GM23338 (cell line): ENCODE measurements around the gene WHAMM. TPM values are rescaled to one million over a fixed set of nuclear protein-coding genes. Genes with fewer than 3 reads are reported as not detected.

Source experiments
- ATAC-seq: fragments of 200-7000 bp; cut with Tn5 transposase; 3 replicates; pipeline ENCODE4 v1.9.1; 2020
- DNase-seq: peaks from one replicate; pipeline ENCODE4 v3.0.0-alpha.2; 2015; ENCODE audit warnings: low spot score
- H2AFZ ChIP-seq: fragments of 200-600 bp; sonication (generic); 2 replicates; pipeline ENCODE4 v1.8.0; 2016; ENCODE audit warnings: antibody characterized with exemption, mild to moderate bottlenecking, moderate library complexity
- H3F3A ChIP-seq: fragments of 200-600 bp; sonication (generic); replicated peaks from 2 replicates; pipeline ENCODE4 v1.8.0; 2017; ENCODE audit warnings: antibody characterized with exemption, mixed run types, low read depth
- H3K27ac ChIP-seq: fragments of 200-600 bp; sonication (generic); 2 replicates; pipeline ENCODE4 v1.6.1; 2016; ENCODE audit warnings: low read depth
- H3K27me3 ChIP-seq: fragments of 200-600 bp; sonication (generic); 2 replicates; pipeline ENCODE4 v1.8.0; 2016; ENCODE audit warnings: mild to moderate bottlenecking, mixed run types, moderate library complexity; ENCODE audit not compliant: insufficient read depth
- H3K36me3 ChIP-seq: fragments of 200-600 bp; sonication (generic); 2 replicates; pipeline ENCODE4 v1.8.0; 2016; ENCODE audit warnings: mild to moderate bottlenecking; ENCODE audit not compliant: insufficient read depth
- H3K4me1 ChIP-seq: fragments of 200-600 bp; sonication (generic); 2 replicates; pipeline ENCODE4 v1.8.0; 2016; ENCODE audit warnings: mild to moderate bottlenecking, moderate library complexity; ENCODE audit not compliant: insufficient read depth
- H3K4me2 ChIP-seq: fragments of 200-600 bp; sonication (generic); 2 replicates; pipeline ENCODE4 v1.7.1; 2017; ENCODE audit warnings: mixed run types
- H3K4me3 ChIP-seq: fragments of 200-600 bp; sonication (generic); 2 replicates; pipeline ENCODE4 v1.6.1; 2016; ENCODE audit warnings: mixed run types
- H3K79me2 ChIP-seq: fragments of 200-600 bp; sonication (generic); replicated peaks from 2 replicates; pipeline ENCODE4 v1.8.0; 2017; ENCODE audit warnings: mild to moderate bottlenecking; ENCODE audit not compliant: insufficient read depth
- H3K9me2 ChIP-seq: fragments of 200-600 bp; sonication (generic); 2 replicates; pipeline ENCODE4 v1.8.0; 2017; ENCODE audit not compliant: insufficient read depth
- H4K20me1 ChIP-seq: fragments of 200-600 bp; sonication (generic); replicated peaks from 2 replicates; pipeline ENCODE4 v1.8.0; 2017; ENCODE audit warnings: mild to moderate bottlenecking; ENCODE audit not compliant: insufficient read depth
- H3K27ac Mint-ChIP-seq: 2 replicates; pipeline ENCODE4 v1.8.0; 2020; ENCODE audit warnings: inconsistent platforms, mild to moderate bottlenecking, moderate library complexity, mixed read lengths
- H3K27me3 Mint-ChIP-seq: 3 replicates; pipeline ENCODE4 v1.8.0; 2022; ENCODE audit warnings: low read depth, mild to moderate bottlenecking, moderate library complexity, mixed read lengths, inconsistent platforms; ENCODE audit not compliant: insufficient read depth, poor library complexity
- H3K36me3 Mint-ChIP-seq: 3 replicates; pipeline ENCODE4 v1.8.0; 2021; ENCODE audit warnings: low read depth, mild to moderate bottlenecking, inconsistent platforms, moderate library complexity, mixed read lengths
- H3K4me1 Mint-ChIP-seq: 3 replicates; pipeline ENCODE4 v1.8.0; 2020; ENCODE audit warnings: mild to moderate bottlenecking, inconsistent platforms, mixed read lengths
- H3K4me3 Mint-ChIP-seq: 3 replicates; pipeline ENCODE4 v1.8.0; 2021; ENCODE audit warnings: moderate library complexity, mild to moderate bottlenecking, inconsistent platforms, mixed read lengths
- H3K9me3 Mint-ChIP-seq: 3 replicates; pipeline ENCODE4 v1.8.0; 2020; ENCODE audit warnings: moderate library complexity, mild to moderate bottlenecking, inconsistent platforms, mixed read lengths
- CREB1 ChIP-seq: fragments of 250-450 bp; sonication (Bioruptor Pico); IDR thresholded peaks from 2 replicates; pipeline ENCODE4 v1.5.0; 2020; ENCODE audit warnings: low read depth, mild to moderate bottlenecking, moderate library complexity
- ETS1 ChIP-seq: IDR thresholded peaks from 2 replicates; pipeline ENCODE4 v1.6.1; 2016; ENCODE audit warnings: antibody characterized with exemption
- EZH2 ChIP-seq: fragments of 200-600 bp; sonication (generic); IDR thresholded peaks from one replicate; pipeline ENCODE4 v1.8.0; 2017; ENCODE audit warnings: antibody characterized with exemption, mild to moderate bottlenecking, low read depth; ENCODE audit not compliant: unreplicated experiment
- EZH2phosphoT487 ChIP-seq: fragments of 200-600 bp; sonication (generic); IDR thresholded peaks from one replicate; pipeline ENCODE4 v1.8.1; 2018; ENCODE audit warnings: antibody characterized with exemption; ENCODE audit not compliant: unreplicated experiment
- JUNB ChIP-seq: IDR thresholded peaks from one replicate; pipeline ENCODE4 v1.6.1; 2016; ENCODE audit warnings: antibody characterized with exemption; ENCODE audit not compliant: unreplicated experiment
- NANOG ChIP-seq: IDR thresholded peaks from 2 replicates; pipeline ENCODE4 v1.6.1; 2016; ENCODE audit warnings: antibody characterized with exemption, borderline replicate concordance
- POLR2AphosphoS5 ChIP-seq: IDR thresholded peaks from 2 replicates; pipeline ENCODE4 v1.6.1; 2016; ENCODE audit warnings: antibody characterized with exemption, low read depth
- STAT1 ChIP-seq: IDR thresholded peaks from one replicate; pipeline ENCODE4 v1.6.1; 2016; ENCODE audit warnings: antibody characterized with exemption; ENCODE audit not compliant: unreplicated experiment
- ZNF114 ChIP-seq: fragments of 250-450 bp; sonication (Bioruptor Pico); IDR thresholded peaks from 2 replicates; pipeline ENCODE4 v1.5.0; 2020; ENCODE audit warnings: mild to moderate bottlenecking, moderate library complexity
- ZNF331 ChIP-seq: fragments of 250-450 bp; sonication (Bioruptor Pico); IDR thresholded peaks from 2 replicates; pipeline ENCODE4 v1.5.0; 2020; ENCODE audit warnings: low read depth, mild to moderate bottlenecking, moderate library complexity
- ZNF462 ChIP-seq: fragments of 250-450 bp; sonication (Bioruptor Pico); IDR thresholded peaks from 2 replicates; pipeline ENCODE4 v1.5.0; 2020; ENCODE audit warnings: mild to moderate bottlenecking, moderate library complexity
- polyA plus RNA-seq: library from polyadenylated mRNA; unstranded; fragments of >200 nt; fragmentation: Nextera tagmentation; extraction: Ambion mirVana; gene quantifications from 2 replicates; pipeline ENCODE4 v1.2.1, GENCODE V29; 2016
- total RNA-seq: library from RNA; depleted of rRNA; stranded (reverse); fragments of >200 nt; shearing (Covaris generic); gene quantifications from 2 replicates; pipeline ENCODE4 v1.2.3, GENCODE V29; 2014
- TF ChIP-seq, protein P1 (sequence below), 2 experiments: fragments of 200-600 bp in 1 of 2; sonication (generic) in 1 of 2; conservative IDR thresholded peaks; 2 replicates each; pipeline versions ENCODE4 v1.5.1 to v1.6.1; 2016 to 2017; ENCODE audit warnings: antibody characterized with exemption in 2 of 2, low read depth in 2 of 2, mild to moderate bottlenecking in 2 of 2, moderate library complexity in 1 of 2
- TF ChIP-seq, protein P2 (sequence below): IDR thresholded peaks from one replicate; pipeline ENCODE4 v1.6.1; 2018; ENCODE audit warnings: antibody characterized with exemption; ENCODE audit not compliant: unreplicated experiment

The WHAMM gene
- total and polyA plus RNA-seq, 2 experiments from 2014 or later: 2.2 to 4.1 TPM

- H4K20me1 ChIP-seq: no peaks in the 10 kb centered on the region
- no peak for ATAC-seq
- TF ChIP-seq, protein P1, sequence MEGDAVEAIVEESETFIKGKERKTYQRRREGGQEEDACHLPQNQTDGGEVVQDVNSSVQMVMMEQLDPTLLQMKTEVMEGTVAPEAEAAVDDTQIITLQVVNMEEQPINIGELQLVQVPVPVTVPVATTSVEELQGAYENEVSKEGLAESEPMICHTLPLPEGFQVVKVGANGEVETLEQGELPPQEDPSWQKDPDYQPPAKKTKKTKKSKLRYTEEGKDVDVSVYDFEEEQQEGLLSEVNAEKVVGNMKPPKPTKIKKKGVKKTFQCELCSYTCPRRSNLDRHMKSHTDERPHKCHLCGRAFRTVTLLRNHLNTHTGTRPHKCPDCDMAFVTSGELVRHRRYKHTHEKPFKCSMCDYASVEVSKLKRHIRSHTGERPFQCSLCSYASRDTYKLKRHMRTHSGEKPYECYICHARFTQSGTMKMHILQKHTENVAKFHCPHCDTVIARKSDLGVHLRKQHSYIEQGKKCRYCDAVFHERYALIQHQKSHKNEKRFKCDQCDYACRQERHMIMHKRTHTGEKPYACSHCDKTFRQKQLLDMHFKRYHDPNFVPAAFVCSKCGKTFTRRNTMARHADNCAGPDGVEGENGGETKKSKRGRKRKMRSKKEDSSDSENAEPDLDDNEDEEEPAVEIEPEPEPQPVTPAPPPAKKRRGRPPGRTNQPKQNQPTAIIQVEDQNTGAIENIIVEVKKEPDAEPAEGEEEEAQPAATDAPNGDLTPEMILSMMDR (conservative IDR thresholded peaks at IDR 0.05; ENCODE audit: low read depth in 2 of 2): no peak
- TF ChIP-seq JUNB (no peak), ZNF331 (no peak), ZNF462 (CRISPR knock-in tag) (no peak), EZH2phosphoT487 (no peak), ZNF114 (no peak), NANOG (no peak), STAT1 (no peak), POLR2AphosphoS5 (no peak), EZH2 (no peak), ETS1 (no peak), CREB1 (no peak)
- TF ChIP-seq, protein P2, sequence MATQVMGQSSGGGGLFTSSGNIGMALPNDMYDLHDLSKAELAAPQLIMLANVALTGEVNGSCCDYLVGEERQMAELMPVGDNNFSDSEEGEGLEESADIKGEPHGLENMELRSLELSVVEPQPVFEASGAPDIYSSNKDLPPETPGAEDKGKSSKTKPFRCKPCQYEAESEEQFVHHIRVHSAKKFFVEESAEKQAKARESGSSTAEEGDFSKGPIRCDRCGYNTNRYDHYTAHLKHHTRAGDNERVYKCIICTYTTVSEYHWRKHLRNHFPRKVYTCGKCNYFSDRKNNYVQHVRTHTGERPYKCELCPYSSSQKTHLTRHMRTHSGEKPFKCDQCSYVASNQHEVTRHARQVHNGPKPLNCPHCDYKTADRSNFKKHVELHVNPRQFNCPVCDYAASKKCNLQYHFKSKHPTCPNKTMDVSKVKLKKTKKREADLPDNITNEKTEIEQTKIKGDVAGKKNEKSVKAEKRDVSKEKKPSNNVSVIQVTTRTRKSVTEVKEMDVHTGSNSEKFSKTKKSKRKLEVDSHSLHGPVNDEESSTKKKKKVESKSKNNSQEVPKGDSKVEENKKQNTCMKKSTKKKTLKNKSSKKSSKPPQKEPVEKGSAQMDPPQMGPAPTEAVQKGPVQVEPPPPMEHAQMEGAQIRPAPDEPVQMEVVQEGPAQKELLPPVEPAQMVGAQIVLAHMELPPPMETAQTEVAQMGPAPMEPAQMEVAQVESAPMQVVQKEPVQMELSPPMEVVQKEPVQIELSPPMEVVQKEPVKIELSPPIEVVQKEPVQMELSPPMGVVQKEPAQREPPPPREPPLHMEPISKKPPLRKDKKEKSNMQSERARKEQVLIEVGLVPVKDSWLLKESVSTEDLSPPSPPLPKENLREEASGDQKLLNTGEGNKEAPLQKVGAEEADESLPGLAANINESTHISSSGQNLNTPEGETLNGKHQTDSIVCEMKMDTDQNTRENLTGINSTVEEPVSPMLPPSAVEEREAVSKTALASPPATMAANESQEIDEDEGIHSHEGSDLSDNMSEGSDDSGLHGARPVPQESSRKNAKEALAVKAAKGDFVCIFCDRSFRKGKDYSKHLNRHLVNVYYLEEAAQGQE: no peak
These were observed 61.9 kb downstream of the WHAMM start for GRCh38 chr15:82871358-82871757.

More at GRCh38 chr15:82871358-82871757, 61.9 kb downstream of the WHAMM start:
- no peaks in the 10 kb centered on the region for H3F3A ChIP-seq
- H3K4me2 ChIP-seq: no peak overlapping the region
- no peak overlapping the region for H3K27ac Mint-ChIP-seq
- H3K4me1 ChIP-seq: peaks cover 10% of the 10 kb centered on the region
- no peaks in the 10 kb centered on the region; the same call in 2 of the 3 replicates for H3K9me3 Mint-ChIP-seq
- no peaks in the 10 kb centered on the region for H3K79me2 ChIP-seq
- H3K27me3 ChIP-seq: no peaks in the 10 kb centered on the region
- H3K36me3 ChIP-seq: no peaks in the 10 kb centered on the region
- no peak for DNase-seq
- H2AFZ ChIP-seq: no peak overlapping the region
- H3K36me3 Mint-ChIP-seq: no peaks in the 10 kb centered on the region; the same call in 2 of the 3 replicates
- peaks cover 13% of the 10 kb centered on the region; the same call in 2 of the 3 replicates for H3K4me1 Mint-ChIP-seq
- H3K4me3 Mint-ChIP-seq: no peak overlapping the region
- no peak overlapping the region for H3K4me3 ChIP-seq
- H3K27me3 Mint-ChIP-seq: peaks cover 1% of the 10 kb centered on the region
- no peaks in the 10 kb centered on the region for H3K9me2 ChIP-seq
- no peak overlapping the region for H3K27ac ChIP-seq
